Measurements from ENCODE around the gene MAGI1.

GRCh38 chr3:65584913-65585312 lies 453.8 kb downstream of the MAGI1 start:
- TF ChIP-seq POLR2AphosphoS5 (IDR thresholded peaks at IDR 0.05; ENCODE audit: insufficient read depth in 1 of 2, low read depth in 1 of 2) = no peak
- TF ChIP-seq CTCF (IDR thresholded peaks at IDR 0.05) = no peak

Measured in vagina (tissue), 2 donors.